ENCODE measurements around the gene LYZL2. TPM values are rescaled to one million over a fixed set of nuclear protein-coding genes. Genes with fewer than 3 reads are reported as not detected.

Gene LYZL2
- total and polyA plus RNA-seq, 9 of the 15 experiments (the other 6 are each of a cell fraction or from before 2014, with no cell fraction given), result not detected

- TF ChIP-seq ZNF121 (CRISPR knock-in tag; conservative IDR thresholded peaks at IDR 0.05) (no peak), POLR2AphosphoS5 (IDR thresholded peaks at IDR 0.05; ENCODE audit: control insufficient read depth, insufficient read depth, low read depth, low read length) (no peak), MEF2D (tag; conservative IDR thresholded peaks at IDR 0.05; ENCODE audit: low read depth) (no peak), NCOA2 (IDR thresholded peaks at IDR 0.05; ENCODE audit: partially characterized antibody in 2 of 2) (no peak), FOXA1 (IDR thresholded peaks at IDR 0.05; ENCODE audit: borderline replicate concordance) (no peak), FOS (IDR thresholded peaks at IDR 0.05; ENCODE audit: extremely low read depth, insufficient read length) (no peak), IFI16 (CRISPR knock-in tag; IDR thresholded peaks at IDR 0.05) (no peak), YY1 (IDR thresholded peaks at IDR 0.05; ENCODE audit: borderline replicate concordance in 1 of 3, control insufficient read depth in 1 of 3, extremely low read depth in 1 of 3, insufficient read depth in 3 of 3, insufficient read length in 1 of 3, insufficient replicate concordance in 2 of 3, low read depth in 1 of 3, low read length in 2 of 3) (no peak), ZNF561 (CRISPR knock-in tag; conservative IDR thresholded peaks at IDR 0.05) (no peak), MAFF (IDR thresholded peaks at IDR 0.05; ENCODE audit: low read length) (no peak), USF2 (CRISPR knock-in tag; IDR thresholded peaks at IDR 0.05) (no peak), HDAC1 (IDR thresholded peaks at IDR 0.05) (peak in 1 of 2 experiments; percentile 15; a peak in 1 of 4 replicates), KDM4B (IDR thresholded peaks at IDR 0.05; ENCODE audit: borderline replicate concordance in 2 of 2, low read depth in 1 of 2) (no peak), NR3C1 (CRISPR knock-in tag; IDR thresholded peaks at IDR 0.05) (no peak), ZC3H4 (CRISPR knock-in tag; IDR thresholded peaks at IDR 0.05; ENCODE audit: borderline replicate concordance) (no peak), NFE2 (IDR thresholded peaks at IDR 0.05; ENCODE audit: low read depth) (no peak), HBP1 (CRISPR knock-in tag; IDR thresholded peaks at IDR 0.05) (no peak), ID3 (CRISPR knock-in tag; IDR thresholded peaks at IDR 0.05) (no peak), ID3 (tag; IDR thresholded peaks at IDR 0.05) (no peak), CBFA2T2 (conservative IDR thresholded peaks at IDR 0.05) (peak; percentile 44), ZNF280B (CRISPR knock-in tag; IDR thresholded peaks at IDR 0.05) (no peak), NCOR1 (IDR thresholded peaks at IDR 0.05) (peak; percentile 26; the same call in 1 of the 2 replicates), BRCA1 (IDR thresholded peaks at IDR 0.05) (no peak), BRCA1 (CRISPR knock-in tag; IDR thresholded peaks at IDR 0.05) (no peak), KDM5B (IDR thresholded peaks at IDR 0.05; ENCODE audit: insufficient replicate concordance, low read depth, low read length) (no peak), ARNT (IDR thresholded peaks at IDR 0.05) (no peak), SMARCB1 (IDR thresholded peaks at IDR 0.05; ENCODE audit: insufficient read length, low read depth) (no peak)
Measured at GRCh38 chr10:30594077-30594476, 35.5 kb downstream of the LYZL2 start (continued).
